NCI-H1694 (cell line): ENCODE measurements around the gene MUS81.

Source experiments
- DNase-seq: peaks from one replicate; lab custom pipeline; 2025; lab: John Stamatoyannopoulos, UW

The MUS81 gene

GRCh38 chr11:65861533-65862183 lies 1.4 kb downstream of the MUS81 start:
- no peak for DNase-seq

DNA sequence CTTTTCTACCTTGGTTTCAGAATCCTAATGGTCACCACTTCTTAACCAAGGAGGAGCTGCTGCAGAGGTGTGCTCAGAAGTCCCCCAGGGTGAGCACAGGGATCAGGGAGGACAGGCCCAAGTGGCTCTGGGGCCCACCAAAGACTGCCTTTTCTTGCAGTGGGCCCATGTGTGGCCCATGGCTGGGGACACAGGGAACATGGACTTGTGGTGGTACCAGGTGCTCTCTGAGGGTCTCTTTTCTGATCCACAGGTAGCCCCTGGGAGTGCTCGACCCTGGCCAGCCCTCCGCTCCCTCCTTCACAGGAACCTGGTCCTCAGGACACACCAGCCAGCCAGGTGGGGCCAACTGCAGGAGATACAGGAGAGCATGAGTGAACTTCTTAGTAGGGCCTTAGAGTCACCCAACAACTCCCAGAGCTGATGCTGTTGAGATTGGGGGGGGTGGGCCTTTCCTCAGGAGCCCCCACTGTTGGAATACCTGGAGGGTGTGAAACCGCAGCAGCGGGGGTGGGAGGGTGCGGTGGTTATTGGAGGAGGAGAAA lies 2.0 kb downstream of the MUS81 start:
- no peak for DNase-seq

- DNase-seq, result no peak
Observed at GRCh38 chr11:65862941-65863888, 3.0 kb downstream of the MUS81 start.

DNA sequence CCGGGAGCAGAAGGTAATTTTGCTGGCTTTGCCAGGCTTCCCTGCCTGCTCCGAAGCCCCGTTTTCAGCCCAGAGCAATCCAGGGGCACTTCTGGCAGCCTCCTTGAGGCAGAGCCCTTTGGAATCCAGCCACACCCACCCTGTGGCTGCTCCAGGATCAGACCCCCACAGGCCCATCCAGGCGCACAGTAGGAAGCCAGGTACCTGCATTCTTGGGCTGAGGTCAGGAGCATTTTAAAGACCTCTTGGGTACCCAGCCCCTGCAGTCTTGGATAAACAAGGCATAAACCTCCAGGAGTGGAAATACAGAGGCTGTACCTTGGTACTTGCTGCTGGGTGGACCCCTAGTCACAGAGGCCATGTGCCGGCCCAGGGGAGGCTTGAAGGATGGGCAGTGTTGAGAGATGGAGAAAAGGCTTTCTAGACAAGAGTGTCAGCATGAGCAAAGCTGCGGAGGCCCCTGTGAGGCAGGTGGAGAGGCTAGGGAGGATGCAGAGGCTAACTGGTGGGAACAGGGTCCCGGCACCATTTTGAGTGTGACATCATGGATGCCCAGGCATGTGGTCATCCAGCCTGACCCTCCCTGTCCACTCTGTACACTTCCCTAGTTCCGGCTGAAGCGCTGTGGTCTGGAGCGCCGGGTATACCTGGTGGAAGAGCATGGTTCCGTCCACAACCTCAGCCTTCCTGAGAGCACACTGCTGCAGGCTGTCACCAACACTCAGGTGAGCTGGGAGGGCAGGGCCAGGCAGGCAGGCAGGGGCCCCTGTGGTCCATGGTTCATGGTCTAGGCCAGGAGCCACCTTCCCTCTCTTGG lies 3.9 kb downstream of the MUS81 start:
- DNase-seq, result no peak

GRCh38 chr11:65864706-65865471 lies 4.7 kb downstream of the MUS81 start:
- no peak for DNase-seq

DNA sequence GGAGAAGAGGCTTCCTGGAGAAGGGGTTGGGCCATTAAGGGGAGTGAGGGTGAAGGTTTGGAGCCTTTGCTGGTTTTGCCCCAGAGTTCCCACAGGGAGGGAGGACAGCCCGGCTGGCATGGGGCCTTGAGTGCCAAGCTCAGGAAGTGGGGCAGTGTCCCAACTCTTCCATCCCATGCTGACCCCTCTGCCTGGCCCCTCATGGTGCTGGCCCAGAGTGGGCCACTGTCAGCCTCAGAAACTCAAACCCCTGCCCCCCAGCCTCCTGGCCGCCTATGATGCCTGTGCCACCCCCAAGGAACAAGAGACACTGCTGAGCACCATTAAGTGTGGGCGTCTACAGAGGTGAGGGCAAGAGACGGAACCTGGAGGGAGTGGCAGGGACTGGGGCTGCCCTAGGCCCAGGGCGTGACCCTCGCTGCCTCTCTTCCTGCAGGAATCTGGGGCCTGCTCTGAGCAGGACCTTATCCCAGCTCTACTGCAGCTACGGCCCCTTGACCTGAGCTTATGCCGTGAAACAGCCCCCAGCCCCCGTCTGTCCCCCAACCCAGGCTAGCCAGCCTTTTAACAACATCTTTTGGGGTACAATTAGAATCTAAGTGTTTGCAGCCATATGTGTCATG lies 5.4 kb downstream of the MUS81 start:
- no peak for DNase-seq

DNA sequence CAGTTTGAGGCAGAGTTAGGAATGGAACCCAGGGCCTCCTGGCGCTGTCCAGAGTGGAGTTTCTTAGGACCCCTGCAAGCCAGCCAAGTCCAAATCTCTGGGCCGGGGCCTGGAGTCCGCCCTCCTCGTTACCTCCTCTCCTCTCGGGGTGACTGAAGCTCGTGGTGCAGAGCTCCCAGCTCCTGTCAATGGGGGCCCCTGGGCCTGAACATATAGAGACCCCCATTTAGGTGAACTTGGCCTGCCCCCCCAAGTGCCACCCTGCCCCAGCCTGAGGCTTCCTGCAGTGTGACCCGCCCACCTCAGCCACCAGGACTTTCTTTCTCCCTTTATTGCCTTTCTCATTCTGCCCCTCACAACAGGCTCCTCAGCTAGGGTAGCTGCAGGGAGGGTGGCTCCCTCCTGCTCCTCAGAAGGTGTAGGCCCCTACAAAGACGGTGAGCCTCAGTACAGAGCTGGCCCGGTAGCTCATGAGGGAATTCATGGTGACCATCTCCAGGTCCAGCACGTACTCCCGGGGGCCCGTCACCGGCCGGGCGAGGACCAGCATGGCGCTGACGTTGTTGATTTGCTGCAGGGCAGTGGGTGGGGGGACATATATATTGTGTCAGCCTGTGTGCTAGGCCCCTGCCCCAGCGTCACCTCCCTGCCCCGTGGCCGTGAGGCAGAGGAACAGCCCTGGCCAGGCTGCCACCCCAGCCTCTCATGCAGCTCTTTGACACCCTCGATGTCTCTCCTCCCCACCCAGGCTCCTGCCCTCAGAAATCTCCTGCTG lies 6.5 kb downstream of the MUS81 start:
- DNase-seq, result no peak

- no peak for DNase-seq
Observed at GRCh38 chr11:65867284-65868071, 7.2 kb downstream of the MUS81 start.

- no peak for DNase-seq
Observed at GRCh38 chr11:65868076-65868667, 7.9 kb downstream of the MUS81 start.

- no peak for DNase-seq
Observed at GRCh38 chr11:65868907-65869306, 8.7 kb downstream of the MUS81 start.

- no peak for DNase-seq
Observed at GRCh38 chr11:65869643-65870306, 9.5 kb downstream of the MUS81 start.

DNA sequence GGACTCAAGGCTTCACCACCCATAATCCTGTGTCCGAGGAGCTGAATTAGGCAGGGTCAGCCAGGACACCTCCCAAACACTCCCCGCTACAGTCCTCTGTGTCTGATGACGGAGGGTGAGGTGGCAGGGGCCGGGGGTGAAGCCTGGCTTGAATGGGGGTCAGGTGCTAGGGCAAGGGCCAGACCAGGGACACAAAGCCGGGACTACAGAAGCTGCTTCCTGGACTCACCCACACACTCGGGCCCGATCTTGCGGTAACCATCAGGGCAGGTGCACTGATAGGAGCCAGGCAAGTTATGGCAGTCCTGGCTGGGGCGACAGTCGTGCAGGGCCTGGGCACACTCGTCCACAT lies 10.1 kb downstream of the MUS81 start:
- DNase-seq, result no peak

GRCh38 chr11:65870706-65871681 lies 10.8 kb downstream of the MUS81 start:
- no peak for DNase-seq

DNA sequence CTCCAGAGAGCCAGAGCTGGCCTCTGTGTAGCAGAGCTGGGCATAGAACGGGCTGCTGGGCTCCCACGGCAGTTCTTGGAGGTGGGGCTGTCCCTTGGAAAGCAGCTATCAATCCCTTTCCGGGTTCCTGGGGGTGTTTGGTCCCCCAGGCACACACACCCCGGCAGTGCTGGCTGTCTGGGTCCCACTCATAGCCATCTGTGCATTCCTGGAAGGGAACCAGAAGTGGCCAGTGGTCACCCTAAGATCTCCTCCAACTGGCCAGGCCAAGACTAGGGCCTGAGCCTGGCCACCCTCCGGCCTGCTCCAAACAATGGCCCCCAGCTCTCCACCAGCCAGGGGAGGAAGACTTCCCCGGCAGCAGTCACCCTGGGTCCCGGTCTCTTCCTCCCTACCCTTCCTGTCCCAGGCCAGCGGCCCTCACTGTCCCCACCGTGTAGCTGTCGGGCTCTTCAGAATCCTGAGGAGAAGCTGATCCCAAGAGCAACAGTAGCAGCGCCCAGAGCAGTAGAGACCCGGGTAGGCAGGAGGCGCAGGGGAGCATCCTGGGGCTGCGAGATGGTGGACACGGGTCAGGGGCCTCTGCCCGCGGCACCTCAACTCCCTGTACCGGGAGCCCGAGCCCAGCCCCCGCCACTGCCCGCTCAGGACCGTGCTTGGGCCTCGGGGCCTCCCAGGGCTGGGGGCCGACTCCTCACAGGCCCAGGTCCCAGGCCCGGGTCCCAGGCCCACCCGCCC lies 11.7 kb downstream of the MUS81 start:
- DNase-seq, result no peak

DNA sequence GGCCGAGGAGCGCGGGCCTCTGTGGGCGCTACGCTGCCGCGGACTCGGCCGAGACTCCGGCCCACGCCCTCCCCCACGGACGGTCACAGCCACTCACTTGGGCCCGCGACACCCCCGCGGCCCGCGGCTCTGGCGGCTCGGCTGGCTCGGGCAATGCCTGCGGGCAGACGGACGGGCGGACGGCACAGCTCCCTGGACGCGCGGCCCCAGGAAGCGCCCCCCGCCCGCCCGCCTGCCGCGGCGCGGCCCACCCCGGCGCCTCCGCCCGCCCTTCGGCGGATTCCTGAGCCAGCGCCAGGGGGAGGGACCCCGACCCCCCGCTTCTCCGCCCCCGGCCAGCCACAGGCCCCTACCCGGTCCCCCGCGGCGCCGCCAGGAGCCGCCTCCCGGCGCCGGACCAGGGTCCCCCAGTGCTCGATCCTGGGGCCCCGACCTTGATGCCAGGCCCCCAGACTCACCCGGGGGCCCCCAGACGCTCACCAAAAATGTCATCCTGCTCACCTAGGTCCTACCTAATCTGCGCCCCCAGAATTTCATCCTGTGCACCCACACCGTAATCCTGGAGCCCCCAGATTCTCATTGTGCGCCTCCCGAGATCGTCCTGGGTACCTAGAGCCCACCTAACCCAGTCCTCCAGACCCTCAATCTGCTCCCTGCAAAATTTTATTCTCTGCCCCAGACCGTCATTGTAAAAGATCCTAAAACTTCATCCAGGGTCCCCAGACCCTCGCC lies 12.5 kb downstream of the MUS81 start, which contains the start of gene EFEMP2:
Gene EFEMP2, minus strand, starts transcription at position 215 of the 732 bp plus-strand sequence. CDS start 446 bp downstream, outside the sequence.
- no peak for DNase-seq
